ENCODE results near the gene NKD1.

NKD1 gene

DNA sequence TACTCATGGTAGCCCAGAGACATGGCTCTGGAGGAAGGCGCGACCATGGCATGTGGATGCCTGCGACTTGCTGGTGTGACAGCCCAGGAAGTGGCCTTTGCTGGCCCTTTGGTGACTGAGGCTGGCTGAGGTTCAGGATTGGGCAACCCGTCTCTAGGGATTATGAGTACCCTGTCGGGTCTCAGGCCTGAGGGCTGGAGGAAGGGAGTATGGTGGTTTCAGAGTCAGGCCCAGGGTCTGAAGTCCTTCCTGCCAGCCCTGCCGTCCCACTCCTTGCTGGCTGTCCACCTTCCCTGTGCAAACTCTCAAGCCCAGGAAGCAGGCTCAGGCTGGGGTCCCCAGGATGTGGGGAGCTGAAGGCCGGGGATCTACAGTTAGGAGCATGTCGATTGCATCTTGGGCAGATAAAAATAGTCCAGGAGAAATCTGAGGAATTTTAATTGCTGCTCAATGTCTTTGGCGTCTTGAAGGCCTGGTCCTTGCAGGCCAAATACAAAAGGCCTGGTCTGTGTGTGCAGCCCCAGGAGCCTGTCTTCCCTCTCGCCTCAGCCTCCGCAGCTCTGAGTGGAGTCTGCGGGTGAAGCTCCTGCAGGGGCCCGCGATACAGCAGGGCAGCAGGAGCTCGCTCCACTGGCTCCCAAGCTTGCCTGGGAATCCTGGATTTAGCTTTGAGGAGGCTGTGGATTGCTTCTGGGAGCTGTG lies 52.5 kb downstream of the NKD1 start:
- DNase-seq (ENCODE audit: low read depth in 2 of 2) = no peak

- DNase-seq (ENCODE audit: low read depth in 2 of 2) = no peak
Observed at GRCh38 chr16:50601341-50601740, 53.1 kb downstream of the NKD1 start.

DNA sequence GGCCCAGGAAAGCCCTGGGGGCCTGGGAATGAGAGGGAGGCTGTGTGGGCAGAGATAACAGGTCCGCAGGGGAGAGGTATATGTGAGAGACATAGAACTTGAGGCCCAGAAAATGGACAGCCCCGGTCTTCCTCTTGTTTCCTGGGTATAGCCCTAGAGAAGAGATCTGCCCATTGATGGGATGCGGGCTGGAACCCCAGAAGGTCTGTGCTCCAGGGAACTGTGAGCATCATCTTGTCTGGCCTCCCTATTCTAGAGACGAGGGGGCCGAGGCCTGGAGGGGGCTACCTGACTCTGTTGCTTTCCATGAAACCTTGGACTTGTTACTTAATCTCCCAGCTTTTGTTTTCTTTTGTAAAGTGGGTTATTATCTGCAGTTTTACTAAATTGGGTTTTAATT lies 53.9 kb downstream of the NKD1 start:
- no peak for DNase-seq (ENCODE audit: low read depth in 2 of 2)

DNA sequence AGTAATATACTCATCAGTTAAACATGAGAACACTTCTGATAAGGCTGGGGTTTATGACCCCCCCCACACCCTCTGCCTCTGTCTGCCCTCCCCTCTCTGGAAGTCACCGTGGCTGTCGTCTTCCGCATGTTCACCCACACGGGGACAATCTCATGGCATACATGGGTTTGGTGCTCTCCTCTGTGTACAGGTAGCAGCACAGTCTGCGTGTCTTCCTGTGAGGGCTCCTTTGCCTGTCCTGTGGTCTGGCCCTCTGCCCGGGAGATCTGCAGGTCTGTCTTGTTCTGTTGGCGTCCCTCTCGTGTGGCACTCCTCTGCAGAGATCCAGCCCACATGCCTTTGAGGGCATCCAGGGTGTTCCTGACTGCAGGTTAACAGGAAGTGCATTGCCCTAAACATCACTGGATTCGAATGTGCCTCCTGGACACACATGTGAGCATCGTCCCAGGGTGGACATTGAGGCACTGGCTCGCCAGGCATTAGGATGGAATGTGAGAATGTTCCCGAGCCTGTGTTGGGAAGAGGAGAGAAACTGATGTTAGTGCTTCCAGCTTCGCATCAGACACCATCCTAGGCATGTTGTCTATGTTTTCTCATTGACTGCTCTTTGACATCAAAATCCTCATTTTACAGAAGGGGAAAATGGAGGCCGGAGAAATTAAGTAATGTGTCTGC lies 54.5 kb downstream of the NKD1 start:
- DNase-seq (ENCODE audit: low read depth in 2 of 2) = no peak

DNA sequence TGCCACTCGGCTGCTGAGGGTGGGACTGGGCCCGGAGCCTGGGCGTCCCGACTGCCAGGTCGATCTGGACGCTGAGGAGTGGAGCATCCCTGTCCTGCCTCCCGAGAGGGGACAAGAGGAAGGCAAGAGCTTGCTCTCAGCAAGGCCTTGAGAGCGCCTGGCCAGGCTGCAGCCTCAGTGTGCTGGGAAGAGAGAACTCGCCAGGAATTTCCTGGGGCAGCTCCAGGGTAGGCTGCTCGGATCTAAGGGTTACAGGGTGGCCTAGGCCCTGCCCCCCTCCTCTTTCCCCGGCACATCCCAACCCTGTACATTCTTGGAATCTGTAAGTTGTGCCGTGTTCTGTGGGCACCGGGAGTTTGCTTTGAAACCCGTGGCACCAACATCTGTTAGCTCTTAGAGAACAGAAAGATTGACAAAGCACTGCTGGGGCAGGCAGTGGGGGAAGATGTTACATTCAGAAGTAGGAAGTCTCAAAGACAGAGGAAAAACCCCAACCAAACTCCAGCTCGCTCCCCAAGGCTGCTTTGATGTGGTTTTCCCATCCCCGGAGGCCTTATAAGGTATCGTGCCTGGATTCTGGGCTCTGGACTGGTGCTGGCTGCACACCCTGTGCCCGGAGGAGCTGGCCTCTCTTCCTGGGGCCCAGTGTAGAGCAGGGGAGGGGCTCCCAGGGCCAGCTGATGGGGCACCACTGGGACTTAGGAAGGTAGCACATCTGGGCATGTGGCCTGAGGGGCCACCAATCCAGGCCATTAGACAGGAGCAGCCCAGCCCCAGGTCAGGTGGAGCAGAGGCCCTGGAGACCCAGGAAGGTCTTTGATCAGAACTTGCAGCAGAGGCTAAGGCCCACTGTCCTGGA lies 55.2 kb downstream of the NKD1 start:
- no peak for DNase-seq (ENCODE audit: low read depth in 2 of 2)

DNA sequence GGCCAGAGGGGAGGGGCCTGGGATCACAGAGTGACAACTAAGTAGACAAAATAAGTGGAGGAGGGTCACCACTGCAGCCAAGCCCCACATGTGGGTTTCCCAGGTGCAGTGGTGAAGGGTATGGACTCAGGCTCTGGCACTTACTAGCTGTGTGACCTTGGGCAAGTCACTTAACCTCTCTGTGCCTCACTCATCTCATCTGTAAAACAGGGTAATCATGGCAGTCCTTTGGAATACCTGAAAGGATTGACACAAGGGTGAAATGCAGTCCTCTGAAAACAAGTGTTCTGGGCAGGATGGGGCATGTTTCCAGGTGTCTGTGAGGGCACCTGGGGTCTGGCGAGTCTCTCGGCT lies 55.8 kb downstream of the NKD1 start:
- DNase-seq (ENCODE audit: low read depth in 2 of 2) = no peak

GRCh38 chr16:50604610-50605009 lies 56.4 kb downstream of the NKD1 start:
- DNase-seq (ENCODE audit: low read depth in 2 of 2) = no peak

GRCh38 chr16:50605733-50606430 lies 57.7 kb downstream of the NKD1 start:
- no peak for DNase-seq (ENCODE audit: low read depth in 2 of 2)

DNA sequence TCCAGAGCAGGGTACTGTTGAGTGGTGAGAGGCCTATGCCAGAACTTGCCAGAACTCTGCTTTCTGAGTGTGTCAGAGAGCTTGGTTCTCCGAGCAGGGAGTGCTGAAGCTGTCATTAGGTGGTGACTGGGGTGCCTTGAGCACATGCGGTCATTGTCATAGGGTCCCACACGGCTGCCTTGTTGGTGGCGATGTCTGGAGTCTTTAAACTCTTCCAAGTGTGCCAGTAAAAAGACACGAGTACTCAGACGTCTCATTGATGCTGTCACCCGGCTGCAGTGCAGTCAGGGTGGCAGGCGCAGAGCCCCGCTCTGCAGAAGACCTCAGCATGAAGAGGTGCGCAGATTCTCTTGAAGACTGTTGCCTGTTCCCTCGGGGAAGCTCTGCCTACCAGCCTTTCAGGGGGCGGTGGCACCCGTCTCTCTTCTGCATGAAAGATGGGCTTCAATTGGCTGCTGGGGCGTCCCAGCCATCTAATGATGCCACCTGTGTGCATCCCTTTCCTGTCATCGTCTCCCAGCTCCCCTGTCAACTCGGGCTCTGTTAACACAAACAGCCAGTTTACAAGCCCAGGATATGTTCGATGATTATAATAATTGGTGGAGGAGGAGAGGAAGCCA lies 58.3 kb downstream of the NKD1 start:
- DNase-seq (ENCODE audit: low read depth in 2 of 2) = no peak

- DNase-seq (ENCODE audit: low read depth in 2 of 2) = no peak
Observed at GRCh38 chr16:50607051-50607431, 58.8 kb downstream of the NKD1 start.

DNA sequence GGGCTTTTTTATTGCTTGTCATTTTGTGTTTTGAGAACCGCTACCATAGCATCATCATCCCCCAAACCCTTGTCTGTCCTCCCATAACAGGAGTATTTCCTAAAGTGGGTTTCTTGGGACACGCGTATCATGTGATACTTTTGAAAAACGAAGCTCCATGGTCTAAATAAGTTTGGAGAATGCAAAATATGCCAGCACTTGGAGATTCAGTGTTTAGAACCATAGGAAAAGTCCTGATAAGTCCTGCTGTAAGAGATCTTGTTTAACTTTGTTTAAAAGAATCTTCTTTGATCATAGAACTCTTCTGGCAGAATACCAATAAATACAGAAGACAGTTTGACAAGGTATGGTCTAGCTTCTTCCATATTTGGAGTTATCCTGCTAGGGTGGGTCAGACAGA lies 59.3 kb downstream of the NKD1 start:
- DNase-seq (ENCODE audit: low read depth in 2 of 2) = no peak

GRCh38 chr16:50607970-50608557 lies 59.9 kb downstream of the NKD1 start:
- DNase-seq (ENCODE audit: low read depth in 2 of 2) = no peak

GRCh38 chr16:50609049-50609448 lies 60.9 kb downstream of the NKD1 start:
- DNase-seq (ENCODE audit: low read depth in 2 of 2) = no peak

DNA sequence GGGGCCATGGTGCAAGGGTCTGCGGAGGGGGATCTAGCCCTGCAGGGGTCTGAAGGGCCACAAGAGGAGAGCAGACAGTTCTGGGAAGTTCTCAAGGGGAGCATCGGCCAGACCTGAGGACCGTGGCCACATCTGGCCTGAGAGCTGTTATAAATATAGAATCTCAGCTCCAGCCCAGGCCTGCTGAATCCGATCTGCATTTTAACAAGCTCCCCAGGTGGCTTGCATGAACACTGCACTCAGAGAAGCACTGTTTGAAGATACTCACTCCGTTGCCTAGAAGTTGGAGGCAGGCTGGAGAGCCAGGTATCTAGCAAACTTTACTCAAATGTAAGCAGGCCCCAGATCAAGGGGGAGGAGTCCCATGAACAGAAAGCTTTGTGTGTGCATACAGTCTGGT lies 61.3 kb downstream of the NKD1 start:
- no peak for DNase-seq (ENCODE audit: low read depth in 2 of 2)

DNA sequence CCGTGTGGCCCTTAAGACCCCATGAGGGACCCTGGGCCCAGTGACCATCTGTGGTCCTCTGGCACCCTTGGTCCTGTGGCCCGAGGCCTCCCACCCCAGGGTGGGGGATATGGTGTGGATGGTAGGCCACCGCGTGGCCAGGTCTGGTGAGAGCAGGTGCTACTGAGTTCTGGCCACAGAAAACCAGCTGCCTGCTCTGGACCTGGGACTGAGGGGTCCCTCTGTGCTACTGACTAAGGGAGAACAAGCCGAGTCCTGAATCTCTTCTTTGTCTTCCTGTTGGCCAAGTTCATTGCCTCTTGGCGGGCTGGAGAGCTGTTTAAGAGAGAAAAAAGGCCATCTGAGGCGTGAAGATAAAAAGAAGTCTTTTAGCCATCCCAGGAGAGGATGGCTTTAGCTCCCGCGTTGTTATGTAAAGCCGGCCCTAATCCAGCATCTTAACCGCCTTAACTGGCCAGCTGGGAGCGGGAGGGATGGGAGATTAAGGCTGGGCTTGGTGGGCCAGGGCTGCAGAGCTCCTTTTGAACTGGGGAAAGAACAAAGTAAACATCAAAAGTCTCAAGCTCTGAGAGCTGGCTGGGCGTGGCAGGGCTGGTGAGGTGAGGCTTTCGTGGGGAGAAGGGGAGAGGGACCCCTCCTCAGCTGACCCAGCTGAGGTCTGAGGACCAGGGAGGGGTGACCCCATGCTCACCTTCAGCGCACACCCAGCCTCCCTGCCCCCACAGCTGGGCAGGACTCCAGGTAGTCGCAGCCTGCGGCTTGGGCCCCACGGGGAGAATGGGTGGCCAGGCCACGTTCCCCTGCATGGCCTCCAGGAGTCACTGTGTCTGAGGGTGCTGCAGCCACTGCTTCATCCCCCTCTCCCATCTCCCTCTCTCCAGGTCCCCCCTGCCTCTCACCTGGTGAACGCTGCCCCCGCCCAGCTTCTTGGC lies 62.4 kb downstream of the NKD1 start:
- no peak for DNase-seq (ENCODE audit: low read depth in 2 of 2)

DNA sequence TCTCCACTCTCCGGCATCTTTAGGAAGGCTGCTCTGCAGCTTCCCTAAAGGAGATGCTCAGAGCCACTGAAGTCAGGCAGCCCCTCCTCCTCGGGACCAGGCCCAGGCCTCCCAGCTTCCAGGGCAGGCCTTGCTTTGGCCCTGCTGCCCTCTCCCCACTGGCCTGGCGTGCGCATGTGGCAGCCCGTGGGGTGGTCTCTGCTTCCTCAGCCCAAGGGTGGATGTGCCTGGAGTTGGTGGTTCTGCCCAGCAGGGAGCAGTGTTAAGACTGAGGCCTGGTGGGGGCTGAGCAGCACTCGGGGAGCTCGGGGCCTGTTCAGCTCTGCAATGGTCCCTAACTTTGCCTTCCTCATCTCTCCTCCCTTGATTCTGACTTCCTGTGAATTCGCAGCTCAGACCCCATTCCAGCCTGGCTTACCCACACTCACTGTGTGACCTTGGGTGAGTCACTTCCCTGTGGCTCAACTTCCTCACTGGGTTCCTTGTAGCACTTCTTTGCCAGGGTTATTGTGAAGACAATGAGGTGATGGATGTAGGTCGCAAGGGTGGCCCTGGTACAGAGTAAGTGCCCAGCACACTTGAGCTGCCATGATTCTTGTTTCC lies 63.2 kb downstream of the NKD1 start:
- DNase-seq (ENCODE audit: low read depth in 2 of 2) = no peak

DNA sequence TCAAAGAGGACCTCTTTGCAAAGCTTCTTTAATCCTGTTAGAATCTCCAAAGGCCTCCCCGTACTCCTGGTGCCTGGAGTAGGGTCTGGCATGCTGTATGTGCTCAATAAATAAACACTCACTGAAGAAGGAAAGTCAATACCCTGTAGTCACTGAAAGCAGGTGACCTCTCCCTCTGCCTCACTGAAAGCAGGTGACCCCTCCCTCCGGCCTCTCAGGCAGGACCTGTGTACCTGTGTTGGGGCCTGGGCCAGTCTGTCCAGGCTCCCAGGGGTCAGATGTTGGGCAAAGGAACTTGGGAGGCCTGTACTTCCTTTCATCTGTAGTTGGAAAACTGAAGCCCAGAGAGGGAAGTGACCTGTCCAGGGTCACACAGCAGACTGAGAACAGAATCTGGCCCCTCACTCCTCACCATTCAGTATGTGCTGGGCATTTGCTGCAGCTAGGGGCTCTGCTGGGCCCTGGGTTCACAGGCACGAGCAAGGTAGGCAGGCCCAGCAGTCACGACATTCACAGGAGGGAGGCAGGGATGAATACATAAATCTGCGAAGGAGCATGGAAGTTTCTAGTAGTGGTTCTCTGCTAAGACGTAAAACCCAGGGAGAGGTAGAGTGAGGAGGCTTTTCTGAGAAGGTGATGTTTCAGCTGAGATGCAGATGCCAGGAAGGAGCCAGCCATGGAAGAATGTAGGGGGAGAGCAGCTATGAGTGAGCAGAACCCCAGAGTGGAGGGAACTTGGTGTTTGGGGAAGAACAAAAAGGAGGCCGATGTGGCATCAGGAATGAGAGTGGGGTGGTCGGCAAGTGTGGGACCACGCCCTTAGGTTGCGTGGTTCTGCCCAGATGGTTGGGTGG lies 64.0 kb downstream of the NKD1 start:
- DNase-seq (ENCODE audit: low read depth in 2 of 2) = no peak

DNA sequence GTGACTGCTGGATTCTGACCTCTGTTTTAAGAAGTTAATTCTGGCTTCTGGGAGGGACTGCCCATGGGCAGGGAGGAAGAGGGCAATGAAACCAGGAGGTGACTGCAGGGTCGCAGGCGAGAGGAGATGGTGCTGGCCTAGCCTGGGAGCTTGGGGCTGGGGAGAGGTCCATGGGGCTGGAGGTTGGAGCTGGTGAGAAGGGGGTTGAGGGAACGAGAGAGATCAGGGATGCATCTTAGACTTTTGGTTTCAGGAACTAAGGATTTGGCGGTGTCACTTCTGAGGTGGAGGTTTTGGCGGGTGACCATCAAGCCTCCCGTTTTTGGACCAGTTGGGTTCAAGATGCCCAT lies 64.6 kb downstream of the NKD1 start:
- no peak for DNase-seq (ENCODE audit: low read depth in 2 of 2)
